GM12878 (cell line): ENCODE results near the gene NIP7.
"Not testable (repeated sequence)": the region's sequence is repeated elsewhere in the genome, so short reads cannot be mapped to it uniquely, and the experiment has no call there.

Experiments
- CTCF ChIP-seq, 3 experiments: IDR thresholded peaks in 2 of 3; conservative IDR thresholded peaks in 1 of 3; 2 replicates each; pipeline ENCODE4 v1.5.1; 2011; ENCODE audit warnings: low read depth in 3 of 3, low read length in 3 of 3, mild to moderate bottlenecking in 3 of 3, control low read depth in 2 of 3, moderate library complexity in 2 of 3, inconsistent platforms in 1 of 3, mixed read lengths in 1 of 3; ENCODE audit not compliant: control insufficient read depth in 2 of 3, insufficient read depth in 1 of 3; ENCODE audit errors: extremely low read depth in 1 of 3
- EZH2 ChIP-seq: IDR thresholded peaks from 2 replicates; pipeline ENCODE4 v1.6.1; 2012; ENCODE audit warnings: low read depth, mild to moderate bottlenecking, control low read depth, inconsistent platforms, low read length, borderline replicate concordance; ENCODE audit not compliant: control insufficient read depth
- IRF4 ChIP-seq: IDR thresholded peaks from 2 replicates; pipeline ENCODE4 v1.6.1; 2011; ENCODE audit warnings: low read depth, low read length
- POLR2AphosphoS5 ChIP-seq: IDR thresholded peaks from 2 replicates; pipeline ENCODE4 v1.6.1; 2011; ENCODE audit warnings: mild to moderate bottlenecking, low read length, inconsistent platforms
- PRDM15 ChIP-seq: fragments of 450-650 bp; formaldehyde crosslinking; IDR thresholded peaks from 2 replicates; pipeline ENCODE4 v1.4.0; 2020; ENCODE audit warnings: mild to moderate bottlenecking, moderate library complexity

GRCh38 chr16:69296771-69297170 is 42.8 kb upstream of the NIP7 start:
- not testable (repeated sequence) for TF ChIP-seq EZH2; IRF4; PRDM15 (CRISPR knock-in tag); POLR2AphosphoS5; CTCF (IDR thresholded peaks at IDR 0.05 in 2 of 3, conservative IDR thresholded peaks at IDR 0.05 in 1 of 3; ENCODE audit: control insufficient read depth in 2 of 3, extremely low read depth in 1 of 3, insufficient read depth in 1 of 3, low read depth in 3 of 3, low read length in 3 of 3)
